ENCODE data around the gene CHMP1B. TPM values are rescaled to one million over a fixed set of nuclear protein-coding genes. Genes with fewer than 3 reads are reported as not detected.

The CHMP1B gene
- total and polyA plus RNA-seq, 9 of the 15 experiments (the other 6 are each of a cell fraction or from before 2014, with no cell fraction given), result 12.3 to 29.9 (median 19.0) TPM

- TF ChIP-seq HMGXB4 (CRISPR knock-in tag; IDR thresholded peaks at IDR 0.05), result peak; percentile 79
- no peak for TF ChIP-seq KDM1A (IDR thresholded peaks at IDR 0.05)
- TF ChIP-seq PREB (CRISPR knock-in tag; IDR thresholded peaks at IDR 0.05), result 0 out of 2 replicates have a peak, but pooled peaks have one; percentile 80
- TF ChIP-seq ZNF699 (CRISPR knock-in tag; IDR thresholded peaks at IDR 0.05; ENCODE audit: insufficient replicate concordance), result no peak
- no peak for TF ChIP-seq ZNF57 (CRISPR knock-in tag; IDR thresholded peaks at IDR 0.05)
- TF ChIP-seq SRSF3 (IDR thresholded peaks at IDR 0.05; ENCODE audit: insufficient read depth, low read length), result no peak
- TF ChIP-seq BDP1 (IDR thresholded peaks at IDR 0.05; ENCODE audit: insufficient read depth, insufficient read length), result no peak
- peak; percentile 53 to 90; a peak in 3 of 4 replicates for TF ChIP-seq HDAC1 (IDR thresholded peaks at IDR 0.05)
- no peak for TF ChIP-seq MAFG (tag; conservative IDR thresholded peaks at IDR 0.05)
- TF ChIP-seq ERF (CRISPR knock-in tag; IDR thresholded peaks at IDR 0.05), result peak; percentile 71; the same call in 1 of the 2 replicates
- TF ChIP-seq GATAD2A (IDR thresholded peaks at IDR 0.05), result no peak
- TF ChIP-seq ZNF764 (CRISPR knock-in tag; IDR thresholded peaks at IDR 0.05; ENCODE audit: low read depth), result no peak
- peak; percentile 82 for TF ChIP-seq RB1 (IDR thresholded peaks at IDR 0.05; ENCODE audit: low read depth)
- peak; percentile 39 for TF ChIP-seq NFIC (IDR thresholded peaks at IDR 0.05)
- TF ChIP-seq ZNF583 (CRISPR knock-in tag; IDR thresholded peaks at IDR 0.05), result 0 out of 2 replicates have a peak, but pooled peaks have one; percentile 43
- TF ChIP-seq ZNF668 (CRISPR knock-in tag; IDR thresholded peaks at IDR 0.05), result no peak
- peak; percentile 91 to 96 for TF ChIP-seq SIN3A (IDR thresholded peaks at IDR 0.05; ENCODE audit: borderline replicate concordance in 2 of 2, control insufficient read depth in 1 of 2, low read depth in 2 of 2, low read length in 2 of 2)
- TF ChIP-seq ZNF436 (CRISPR knock-in tag; IDR thresholded peaks at IDR 0.05), result no peak
- TF ChIP-seq RFX7 (CRISPR knock-in tag; IDR thresholded peaks at IDR 0.05), result no peak
- no peak for TF ChIP-seq TCF3 (CRISPR knock-in tag; IDR thresholded peaks at IDR 0.05)
- peak; percentile 91 for TF ChIP-seq POLR2H (tag; IDR thresholded peaks at IDR 0.05; ENCODE audit: low read depth)
- TF ChIP-seq SMARCE1 (IDR thresholded peaks at IDR 0.05), result no peak
- TF ChIP-seq HIVEP1 (CRISPR knock-in tag; IDR thresholded peaks at IDR 0.05), result no peak
- peak; percentile 85 for TF ChIP-seq DIDO1 (tag; IDR thresholded peaks at IDR 0.05; ENCODE audit: low read depth)
- TF ChIP-seq ELK3 (CRISPR knock-in tag; IDR thresholded peaks at IDR 0.05), result no peak
- peak; percentile 19 to 33; a peak in 2 of 4 replicates for TF ChIP-seq SIX5 (IDR thresholded peaks at IDR 0.05; ENCODE audit: borderline replicate concordance in 1 of 2, insufficient read depth in 1 of 2, low read depth in 1 of 2, low read length in 2 of 2)
Observed at GRCh38 chr18:11851146-11851805, at the start of gene CHMP1B (continued).
